GM19397 (cell line): Measurements from ENCODE around the gene ABCC11.

ENCODE experiments used
- ATAC-seq: cut with Tn5 transposase; IDR thresholded peaks from one replicate; pipeline ENCODE4 v1.9.1; 2021; ENCODE audit warnings: mild to moderate bottlenecking, moderate library complexity; ENCODE audit not compliant: unreplicated experiment

Gene ABCC11

GRCh38 chr16:48247311-48247710, at the start of gene ABCC11:
ABCC11 (minus strand) TSS chr16:48247539; CDS start chr16:48231921, 15,618 bp downstream.
- no peak for ATAC-seq

DNA sequence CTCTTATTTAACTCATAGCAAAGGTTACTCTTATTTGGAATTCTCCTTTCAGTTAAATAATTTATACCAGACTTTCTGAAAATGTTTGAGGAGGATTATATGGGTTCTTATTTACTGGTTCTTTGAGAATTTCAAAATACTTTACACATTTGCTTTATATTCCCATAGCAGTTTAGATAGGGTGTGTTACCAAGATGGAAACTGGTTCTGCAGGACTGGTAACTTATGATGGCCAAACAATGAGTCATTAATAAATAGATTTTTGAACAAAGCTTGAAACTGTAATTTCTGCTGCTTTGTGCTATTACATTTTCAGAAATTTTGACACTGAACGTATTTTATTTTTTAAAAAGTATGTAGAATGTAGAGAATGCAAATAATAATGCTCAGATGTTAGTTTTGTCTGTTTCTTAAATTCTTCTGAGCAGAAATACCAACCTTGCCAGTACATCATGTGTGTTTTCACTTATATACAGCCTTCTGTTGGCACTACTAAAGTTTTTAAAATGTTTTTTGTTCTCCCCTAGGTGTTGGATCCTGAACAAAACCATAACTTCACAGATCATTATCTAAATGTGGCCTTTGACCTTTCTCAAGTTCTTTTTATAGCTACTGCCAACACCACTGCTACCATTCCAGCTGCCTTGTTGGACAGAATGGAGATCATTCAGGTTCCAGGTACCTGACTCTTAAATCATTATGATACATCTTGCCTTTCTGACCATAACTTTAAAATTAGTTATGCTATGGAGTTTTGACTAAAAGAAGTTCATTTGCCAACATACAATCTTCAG, 48.3 kb upstream of the ABCC11 start:
- ATAC-seq, result no peak

GRCh38 chr16:48294724-48295123, 47.4 kb upstream of the ABCC11 start:
- no peak for ATAC-seq

- ATAC-seq, result no peak
Measured at GRCh38 chr16:48292452-48292851, 45.1 kb upstream of the ABCC11 start.

DNA sequence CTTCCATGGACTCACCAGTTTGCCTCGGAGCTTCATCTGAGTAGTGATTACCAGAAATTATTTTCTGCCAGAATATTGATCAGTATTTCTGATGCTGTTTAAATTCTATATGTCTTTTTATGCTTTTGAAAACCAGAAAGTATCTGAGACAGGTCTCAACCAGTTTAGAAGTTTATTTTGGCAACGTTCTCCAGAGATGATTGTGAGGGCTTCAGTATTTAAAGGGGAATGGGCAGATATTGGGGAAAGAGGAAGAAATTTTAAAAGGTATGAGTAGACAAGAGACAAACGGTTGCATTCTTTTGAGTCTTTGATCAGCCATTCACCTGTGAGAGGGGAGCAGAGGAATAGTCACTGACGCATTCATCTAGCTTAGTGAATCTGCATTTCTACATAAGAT, 44.4 kb upstream of the ABCC11 start:
- ATAC-seq, result no peak

- no peak for ATAC-seq
Measured at GRCh38 chr16:48291303-48291702, 44.0 kb upstream of the ABCC11 start.

DNA sequence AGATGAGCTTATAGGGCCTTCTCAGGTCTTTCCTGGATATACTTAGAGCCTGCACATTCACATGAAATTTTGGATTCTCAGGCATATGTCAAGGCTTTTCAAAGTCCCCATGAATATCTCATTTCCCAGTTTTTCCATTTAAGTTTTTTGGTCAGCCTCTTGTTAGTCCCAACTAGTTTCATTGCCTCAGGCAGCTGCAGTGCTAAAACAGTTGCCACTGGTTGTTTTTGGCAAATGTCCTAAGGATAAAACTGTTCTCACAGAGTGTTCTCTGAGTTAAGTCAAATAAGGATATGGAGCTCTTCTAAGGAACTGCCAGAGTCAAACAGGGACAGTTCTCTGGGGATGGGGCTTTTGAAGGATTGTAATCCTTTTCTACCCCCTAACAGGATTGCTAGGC, 39.9 kb upstream of the ABCC11 start:
- no peak for ATAC-seq

GRCh38 chr16:48284772-48285409, 37.6 kb upstream of the ABCC11 start:
- ATAC-seq, result peak; percentile 75

DNA sequence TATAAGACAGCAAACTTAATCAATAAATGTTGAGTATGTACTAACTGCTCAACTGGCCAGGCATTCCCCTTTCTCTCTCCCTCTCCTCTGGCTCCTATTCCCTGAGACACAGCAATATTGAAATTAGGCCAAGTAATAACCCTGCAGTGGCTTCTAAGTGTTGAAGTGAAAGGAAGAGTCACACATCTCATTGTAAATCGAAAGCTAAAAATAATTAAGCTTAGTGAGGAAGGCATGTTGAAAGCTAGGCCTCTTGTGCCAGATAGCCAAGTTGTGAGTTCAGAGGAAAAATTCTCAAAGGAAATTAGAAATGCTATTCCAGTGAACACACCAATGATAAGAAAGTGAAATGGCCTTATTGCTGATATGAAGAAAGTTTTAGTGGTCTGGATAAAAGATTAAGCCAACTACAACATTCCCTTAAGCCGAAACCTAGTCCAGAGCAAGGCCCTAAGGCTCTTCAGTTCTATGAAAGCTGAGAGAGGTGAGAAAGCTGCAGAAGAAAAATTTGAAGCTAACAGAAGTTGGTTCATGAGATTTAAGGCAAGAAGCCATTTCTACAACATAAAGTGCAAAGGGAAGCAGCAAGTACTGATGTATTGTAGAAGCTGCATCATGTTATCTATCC, 35.4 kb upstream of the ABCC11 start:
- no peak for ATAC-seq

DNA sequence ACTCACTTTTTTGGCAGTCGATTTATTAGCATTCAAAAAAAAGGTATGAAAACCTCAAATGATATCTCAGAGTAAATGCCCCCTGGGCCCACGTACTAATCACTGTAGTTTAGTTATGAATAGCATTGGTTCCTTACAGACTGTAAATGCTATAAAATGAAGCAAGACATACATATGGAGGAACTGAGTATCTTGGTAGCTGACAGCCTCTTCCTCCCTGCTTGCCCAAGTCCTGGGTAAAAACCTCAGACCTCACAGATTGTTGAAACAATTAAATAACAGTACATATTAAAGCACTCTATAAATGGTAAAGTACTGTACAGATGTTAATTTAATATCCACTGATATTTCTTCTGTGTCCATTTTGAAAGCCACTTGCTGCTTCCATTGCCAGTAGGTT, 33.2 kb upstream of the ABCC11 start:
- ATAC-seq, result no peak

DNA sequence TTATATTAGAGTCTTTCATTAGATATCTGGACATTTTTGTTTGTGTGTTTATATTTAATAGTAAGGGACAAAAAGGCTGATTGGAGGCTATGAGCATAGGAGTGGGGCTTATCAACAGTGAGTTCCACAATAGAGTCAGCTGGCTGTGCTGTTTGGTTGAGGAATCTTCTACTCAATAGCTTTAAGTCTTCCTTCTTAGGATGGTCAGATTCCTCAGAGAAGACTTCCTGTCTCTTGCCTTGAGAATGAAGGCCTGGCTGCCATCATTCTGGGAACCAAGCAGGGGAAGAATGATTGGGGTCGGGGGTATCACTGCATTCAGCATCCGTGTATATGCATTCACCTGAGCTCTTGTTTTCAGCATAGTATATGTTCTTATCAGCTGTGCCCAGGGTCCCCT, 31.9 kb upstream of the ABCC11 start:
- no peak for ATAC-seq

- no peak for ATAC-seq
Measured at GRCh38 chr16:48277158-48277557, 29.8 kb upstream of the ABCC11 start.

DNA sequence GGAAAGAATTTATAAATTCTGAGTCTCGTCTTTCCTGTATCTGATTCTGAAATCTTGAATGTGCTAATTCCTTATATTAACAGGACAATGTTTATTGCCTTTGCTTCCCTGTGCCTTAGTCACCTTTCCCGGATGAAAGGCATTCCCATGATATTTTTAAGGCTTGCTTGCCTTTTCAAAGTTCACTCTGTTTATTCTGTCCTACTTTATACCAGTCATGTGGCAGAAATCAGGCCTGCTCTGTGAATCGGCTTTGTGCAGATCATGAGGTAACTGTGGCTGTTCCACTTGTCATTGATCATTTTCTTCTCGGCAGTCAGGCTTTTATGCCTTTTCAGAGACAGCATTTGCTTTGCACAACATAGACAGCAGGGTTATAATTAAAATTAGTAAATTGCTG, 28.8 kb upstream of the ABCC11 start:
- ATAC-seq, result no peak

DNA sequence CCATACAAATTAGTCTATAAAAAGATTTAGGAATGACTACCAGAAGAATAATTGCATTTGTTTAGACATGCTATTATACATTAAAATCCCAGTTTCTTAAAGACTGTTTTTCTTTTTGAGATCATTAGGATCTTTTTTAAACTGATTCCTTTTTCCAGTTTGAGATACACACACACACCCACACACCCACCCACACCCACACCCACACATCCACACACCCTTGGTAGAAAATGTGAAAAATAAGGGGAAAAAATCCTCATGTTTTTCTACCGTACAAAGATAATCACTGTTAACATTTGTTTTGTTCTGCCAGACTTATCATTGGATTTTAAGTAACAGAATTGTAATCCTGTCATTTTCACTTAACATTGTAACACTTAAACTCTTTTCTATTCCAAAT, 27.1 kb upstream of the ABCC11 start:
- ATAC-seq, result no peak

- no peak for ATAC-seq
Measured at GRCh38 chr16:48272837-48273421, 25.6 kb upstream of the ABCC11 start.

DNA sequence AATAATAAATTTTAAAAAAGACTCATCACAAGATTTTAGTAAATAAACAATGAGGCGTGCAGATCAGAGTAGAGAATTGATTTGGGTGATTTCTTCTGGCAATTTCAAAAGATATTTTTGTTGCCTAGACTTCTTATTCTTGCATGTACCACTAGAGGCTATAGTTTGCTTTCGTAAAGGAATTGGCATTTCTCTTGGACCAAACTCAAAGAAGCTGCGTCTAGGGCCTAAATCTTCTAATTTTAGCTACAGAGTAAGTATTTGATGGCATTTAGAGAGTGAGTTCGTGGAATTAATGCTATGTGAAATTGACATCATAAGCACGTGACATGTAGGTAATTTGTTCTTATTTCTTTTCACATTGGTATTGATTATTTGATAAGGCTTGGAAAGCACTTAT, 24.4 kb upstream of the ABCC11 start:
- no peak for ATAC-seq

DNA sequence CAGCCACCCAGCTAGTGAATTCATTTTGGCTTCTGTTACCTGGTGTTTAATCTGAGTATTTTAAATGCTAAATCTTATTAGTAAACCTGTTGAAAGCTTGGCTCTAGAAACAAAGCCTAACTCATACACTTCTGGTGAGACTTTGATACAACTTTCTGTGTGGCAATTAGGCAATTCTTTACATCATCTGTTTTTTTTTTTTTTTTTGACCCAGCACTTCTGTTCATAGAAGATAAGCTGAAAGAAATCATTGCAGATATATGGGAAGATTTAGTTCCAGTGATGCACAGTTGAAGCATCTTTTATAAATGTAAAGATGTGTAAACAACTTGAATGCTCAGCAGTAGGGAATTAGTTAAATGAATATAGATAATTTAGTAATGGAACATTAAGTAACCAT, 21.7 kb upstream of the ABCC11 start:
- ATAC-seq, result no peak

DNA sequence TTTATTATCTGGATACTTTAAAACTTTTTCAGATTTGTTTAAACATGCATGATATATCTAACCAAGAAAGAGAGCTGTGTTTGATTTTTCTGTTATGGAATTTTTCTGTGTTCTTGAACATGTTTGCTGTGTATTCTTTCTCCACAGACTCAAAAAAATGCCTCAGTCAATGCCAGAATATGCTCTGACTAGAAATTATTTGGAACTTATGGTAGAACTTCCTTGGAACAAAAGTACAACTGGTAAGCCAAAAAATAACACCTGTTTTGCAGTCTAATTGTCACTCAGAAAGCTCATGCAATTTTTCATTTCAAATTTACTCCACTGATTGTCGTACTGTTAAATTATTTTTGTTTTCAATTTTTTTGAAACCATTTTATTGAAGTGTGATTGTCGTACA, 15.3 kb upstream of the ABCC11 start:
- no peak for ATAC-seq

DNA sequence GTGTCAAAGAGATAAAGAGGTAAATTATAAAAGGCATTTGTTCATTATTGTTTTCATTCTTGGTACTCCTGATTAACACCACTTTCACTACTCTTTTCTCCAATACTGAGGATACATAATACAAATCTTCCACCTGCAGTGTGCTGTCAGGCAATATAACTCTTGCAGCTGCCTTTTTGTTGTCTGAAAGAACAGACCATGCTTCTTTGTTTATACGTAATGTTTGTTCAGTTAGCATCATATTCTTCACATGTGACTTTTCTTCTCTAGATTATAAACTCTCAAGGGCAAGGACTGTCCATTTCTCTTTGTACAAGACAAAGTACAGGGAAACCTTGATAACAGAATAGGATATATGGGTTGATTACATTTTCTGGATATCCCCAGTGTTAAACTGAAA, 14.2 kb upstream of the ABCC11 start:
- ATAC-seq, result no peak

DNA sequence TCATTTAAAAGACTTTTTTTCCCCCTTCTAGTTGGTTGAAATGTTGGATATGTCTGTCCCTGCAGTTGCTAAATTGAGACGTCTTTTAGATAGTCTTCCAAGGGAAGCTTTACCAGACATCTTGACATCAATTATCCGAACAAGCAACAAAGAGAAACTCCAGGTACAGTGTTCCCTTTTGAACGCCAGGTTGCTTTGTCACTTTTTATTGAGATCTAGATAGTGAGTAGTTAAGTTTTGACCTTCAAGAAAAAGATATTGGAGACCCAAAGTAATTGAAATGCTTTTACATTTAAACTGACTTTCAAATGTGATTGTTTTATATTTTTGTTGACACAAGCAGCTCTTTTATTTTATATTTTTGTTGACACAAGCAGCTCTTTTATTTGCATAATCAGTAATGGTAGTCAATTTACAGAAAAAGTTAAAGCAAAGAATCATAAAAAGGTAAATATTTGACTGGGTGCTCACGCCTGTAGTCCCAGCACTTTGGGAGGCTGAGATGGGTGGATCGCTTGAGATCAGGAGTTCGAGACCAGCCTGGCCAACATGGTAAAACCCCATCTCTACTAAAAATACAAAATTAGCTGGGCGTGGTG, 9.3 kb upstream of the ABCC11 start:
- no peak for ATAC-seq

GRCh38 chr16:48252013-48252412, 4.7 kb upstream of the ABCC11 start:
- no peak for ATAC-seq
